IMR-90 (cell line): ENCODE results near the gene BAZ2B.

Source experiments
- FOS ChIP-seq: fragments of 150-350 bp; IDR thresholded peaks from 2 replicates; pipeline ENCODE4 v1.6.1; 2016; ENCODE audit warnings: low read depth, low read length
- TF ChIP-seq, protein P1 (sequence below): conservative IDR thresholded peaks from 2 replicates; pipeline ENCODE4 v1.5.1; 2012; ENCODE audit warnings: mild to moderate bottlenecking, low read depth, low read length, improper control_type of control experiment
- TF ChIP-seq, protein P2 (sequence below): fragments of 150-350 bp; IDR thresholded peaks from 2 replicates; pipeline ENCODE4 v1.6.1; 2017; ENCODE audit warnings: mild to moderate bottlenecking, antibody characterized with exemption, low read length, low read depth

GRCh38 chr2:159471340-159471739, 145.0 kb downstream of the BAZ2B start:
- TF ChIP-seq, protein P1, sequence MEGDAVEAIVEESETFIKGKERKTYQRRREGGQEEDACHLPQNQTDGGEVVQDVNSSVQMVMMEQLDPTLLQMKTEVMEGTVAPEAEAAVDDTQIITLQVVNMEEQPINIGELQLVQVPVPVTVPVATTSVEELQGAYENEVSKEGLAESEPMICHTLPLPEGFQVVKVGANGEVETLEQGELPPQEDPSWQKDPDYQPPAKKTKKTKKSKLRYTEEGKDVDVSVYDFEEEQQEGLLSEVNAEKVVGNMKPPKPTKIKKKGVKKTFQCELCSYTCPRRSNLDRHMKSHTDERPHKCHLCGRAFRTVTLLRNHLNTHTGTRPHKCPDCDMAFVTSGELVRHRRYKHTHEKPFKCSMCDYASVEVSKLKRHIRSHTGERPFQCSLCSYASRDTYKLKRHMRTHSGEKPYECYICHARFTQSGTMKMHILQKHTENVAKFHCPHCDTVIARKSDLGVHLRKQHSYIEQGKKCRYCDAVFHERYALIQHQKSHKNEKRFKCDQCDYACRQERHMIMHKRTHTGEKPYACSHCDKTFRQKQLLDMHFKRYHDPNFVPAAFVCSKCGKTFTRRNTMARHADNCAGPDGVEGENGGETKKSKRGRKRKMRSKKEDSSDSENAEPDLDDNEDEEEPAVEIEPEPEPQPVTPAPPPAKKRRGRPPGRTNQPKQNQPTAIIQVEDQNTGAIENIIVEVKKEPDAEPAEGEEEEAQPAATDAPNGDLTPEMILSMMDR: no peak
- TF ChIP-seq, protein P2, sequence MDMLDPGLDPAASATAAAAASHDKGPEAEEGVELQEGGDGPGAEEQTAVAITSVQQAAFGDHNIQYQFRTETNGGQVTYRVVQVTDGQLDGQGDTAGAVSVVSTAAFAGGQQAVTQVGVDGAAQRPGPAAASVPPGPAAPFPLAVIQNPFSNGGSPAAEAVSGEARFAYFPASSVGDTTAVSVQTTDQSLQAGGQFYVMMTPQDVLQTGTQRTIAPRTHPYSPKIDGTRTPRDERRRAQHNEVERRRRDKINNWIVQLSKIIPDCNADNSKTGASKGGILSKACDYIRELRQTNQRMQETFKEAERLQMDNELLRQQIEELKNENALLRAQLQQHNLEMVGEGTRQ: no peak
- TF ChIP-seq FOS: no peak
